Endothelial cell of umbilical vein (primary cell): ENCODE measurements around the gene CDH19. TPM values are rescaled to one million over a fixed set of nuclear protein-coding genes. Genes with fewer than 3 reads are reported as not detected.

Experiments
- BruUV-seq: library from RNA; stranded (reverse); fragments of 400-500 nt; replicated peaks from 2 replicates; lab custom pipeline; 2021; lab: Mats Ljungman, UMichigan
- CTCF ChIA-PET: fragments of 300-600, 350-600 bp; sonication (Branson Sonifier 250); formaldehyde crosslinking; loops from one replicate; lab custom pipeline; 2021; ENCODE audit warnings: antibody characterized with exemption, inconsistent platforms; lab: Charles Lee
- POLR2A ChIA-PET: fragments of 300-600, 350-600 bp; sonication (Branson Sonifier 250); formaldehyde crosslinking; loops from one replicate; lab custom pipeline; 2021; ENCODE audit warnings: antibody characterized with exemption, inconsistent platforms; lab: Charles Lee
- DNase-seq: peaks from one replicate; pipeline ENCODE4 v3.0.0-alpha.2; 2011; ENCODE audit warnings: low read depth, low spot score
- FAIRE-seq: peaks from 2 replicates; lab custom pipeline; 2011; peaks lifted over from hg19 to GRCh38; lab: Jason Lieb, UNC
- H2AFZ ChIP-seq: 2 replicates; pipeline ENCODE4 v1.6.0; 2012; ENCODE audit warnings: low read depth, low read length, control low read depth, inconsistent platforms
- H3K27ac ChIP-seq: 2 replicates; pipeline ENCODE4 v1.5.1; 2011; ENCODE audit warnings: low read depth, mild to moderate bottlenecking, control low read depth, low read length, moderate library complexity; ENCODE audit not compliant: insufficient read depth
- H3K27me3 ChIP-seq, 2 experiments: 2 replicates each; pipeline versions ENCODE4 v1.6.0 to v1.6.1; 2011; ENCODE audit warnings: low read length in 2 of 2, mixed read lengths in 1 of 2; ENCODE audit not compliant: control insufficient read depth in 2 of 2, insufficient read depth in 2 of 2
- H3K36me3 ChIP-seq, 2 experiments: 2 replicates in 1 of 2; 3 replicates in 1 of 2; pipeline ENCODE4 v1.5.1; 2011; ENCODE audit warnings: low read length in 2 of 2, mild to moderate bottlenecking in 1 of 2, moderate library complexity in 1 of 2; ENCODE audit not compliant: control insufficient read depth in 2 of 2, insufficient read depth in 2 of 2; ENCODE audit errors: extremely low read depth in 1 of 2
- H3K4me1 ChIP-seq: 3 replicates; pipeline ENCODE4 v1.5.1; 2011; ENCODE audit warnings: mild to moderate bottlenecking, low read length; ENCODE audit not compliant: control insufficient read depth, insufficient read depth; ENCODE audit errors: extremely low read depth
- H3K4me2 ChIP-seq: 2 replicates; pipeline ENCODE4 v1.6.1; 2011; ENCODE audit warnings: low read length, control low read depth, mixed read lengths; ENCODE audit not compliant: insufficient read depth
- H3K4me3 ChIP-seq, 3 experiments: fragments of 200-600 bp in 1 of 3; sonication (generic), shearing (Covaris generic) in 1 of 3; replicated peaks in 1 of 3; 2 replicates each; pipeline ENCODE4 v1.5.1; 2011 to 2016; ENCODE audit warnings: control low read depth in 3 of 3, low read length in 3 of 3, mild to moderate bottlenecking in 2 of 3, inconsistent platforms in 1 of 3, low read depth in 1 of 3, moderate library complexity in 1 of 3; ENCODE audit not compliant: insufficient read depth in 1 of 3
- H3K79me2 ChIP-seq: 2 replicates; pipeline ENCODE4 v1.6.0; 2012; ENCODE audit warnings: low read length, inconsistent platforms; ENCODE audit not compliant: control insufficient read depth, insufficient read depth
- H3K9ac ChIP-seq: replicated peaks from 2 replicates; pipeline ENCODE3; 2011; ENCODE audit warnings: low read length, control low read depth; ENCODE audit not compliant: insufficient read depth; ENCODE audit errors: extremely low read depth
- H3K9me1 ChIP-seq: replicated peaks from 3 replicates; pipeline ENCODE4 v1.6.0; 2011; ENCODE audit warnings: mild to moderate bottlenecking, low read length; ENCODE audit not compliant: control insufficient read depth, insufficient read depth; ENCODE audit errors: extremely low read depth
- H3K9me3 ChIP-seq: replicated peaks from 2 replicates; pipeline ENCODE4 v1.5.1; 2012; ENCODE audit warnings: low read length, inconsistent platforms; ENCODE audit not compliant: control insufficient read depth, insufficient read depth
- H4K20me1 ChIP-seq: replicated peaks from 2 replicates; pipeline ENCODE3; 2011; ENCODE audit warnings: mild to moderate bottlenecking, low read length; ENCODE audit not compliant: control insufficient read depth, insufficient read depth; ENCODE audit errors: extremely low read depth
- EZH2 ChIP-seq: IDR thresholded peaks from 2 replicates; pipeline ENCODE4 v1.6.1; 2012; ENCODE audit warnings: borderline replicate concordance, low read depth, mild to moderate bottlenecking, moderate library complexity, low read length, inconsistent platforms; ENCODE audit not compliant: severe bottlenecking
- FOS ChIP-seq: IDR thresholded peaks from 2 replicates; pipeline ENCODE4 v1.6.1; 2011; ENCODE audit warnings: mild to moderate bottlenecking, low read length, moderate library complexity, borderline replicate concordance; ENCODE audit not compliant: insufficient read depth
- JUN ChIP-seq: IDR thresholded peaks from 2 replicates; pipeline ENCODE4 v1.6.1; 2011; ENCODE audit warnings: borderline replicate concordance, low read depth; ENCODE audit not compliant: insufficient read length, insufficient read depth
- MYC ChIP-seq: IDR thresholded peaks from one replicate; pipeline ENCODE4 v1.6.1; 2011; ENCODE audit warnings: mild to moderate bottlenecking, low read depth, low read length
- POLR2A ChIP-seq: IDR thresholded peaks from 2 replicates; pipeline ENCODE4 v1.6.1; 2012; ENCODE audit warnings: low read depth, mild to moderate bottlenecking, control low read depth, low read length
- POLR2AphosphoS5 ChIP-seq: IDR thresholded peaks from 2 replicates; pipeline ENCODE4 v1.6.1; 2012; ENCODE audit warnings: low read depth, mild to moderate bottlenecking, control low read depth, low read length, moderate library complexity; ENCODE audit not compliant: insufficient read depth
- dilution Hi-C: fragments of 300-500 bp; cut with MboI; formaldehyde crosslinking; loops from one replicate; pipeline ENCODE4 v1.15.0; 2019; ENCODE audit warnings: low sequenced_read_pairs; ENCODE audit not compliant: extremely low pct_ligation_motif_present
- intact Hi-C: fragments of 100-400 bp; cut with micrococcal nuclease; formaldehyde crosslinking; loops from one replicate; pipeline ENCODE4 v1.10.0; 2022
- polyA plus RNA-seq, 4 experiments: library from polyadenylated mRNA; depleted of rRNA in 3 of 4; stranded (reverse) in 3 of 4; unstranded in 1 of 4; fragments of >200 nt; gene quantifications; 2 replicates each; pipeline versions ENCODE4 v1.2.1 to v1.2.3, GENCODE V29; 2011 to 2012; ENCODE audit warnings: missing spikeins in 1 of 4
- total RNA-seq: library from RNA; stranded (reverse); gene quantifications from 2 replicates; pipeline ENCODE4 v1.2.3, GENCODE V29; 2021
- TF ChIP-seq, protein P1 (sequence below): IDR thresholded peaks from 2 replicates; pipeline ENCODE4 v1.6.1; 2011; ENCODE audit not compliant: insufficient read depth, insufficient read length
- TF ChIP-seq, protein P2 (sequence below), 2 donors: IDR thresholded peaks; 1 replicate in 1 of 2; 2 replicates in 1 of 2; pipeline ENCODE4 v1.5.1; 2011; ENCODE audit warnings: low read length in 2 of 2, mild to moderate bottlenecking in 2 of 2, moderate library complexity in 2 of 2, control low read depth in 1 of 2, inconsistent platforms in 1 of 2, low read depth in 1 of 2; ENCODE audit not compliant: insufficient read depth in 1 of 2; ENCODE audit errors: extremely low read depth in 1 of 2

CDH19 gene
- total and polyA plus RNA-seq, 2 donors (not counting 3 experiments of a cell fraction or from before 2014, with no cell fraction given) = not detected

DNA sequence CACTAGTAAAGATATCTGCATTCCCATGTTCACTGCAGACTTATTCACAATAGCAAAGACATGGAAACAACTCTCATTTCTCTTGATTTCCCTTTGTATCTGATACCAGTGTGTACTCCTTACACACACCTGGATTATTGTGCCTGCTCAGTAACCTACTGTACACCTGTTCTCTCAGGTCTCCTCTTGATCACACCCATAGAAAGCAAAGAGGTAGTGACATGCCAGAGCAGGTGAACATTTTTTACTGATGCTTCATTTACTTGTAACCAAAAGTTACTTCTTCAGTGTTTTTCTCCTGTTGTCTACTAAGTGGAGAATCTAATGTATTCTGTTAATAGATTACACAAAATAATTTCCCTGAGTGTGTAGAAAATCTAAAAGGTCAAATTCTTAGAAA lies 46.8 kb downstream of the CDH19 start:
- no peaks in the 10 kb centered on the region for H3K79me2 ChIP-seq
- intact Hi-C loops (loop anchor here (10.0 kb wide), 1 partner anchor 128 kb away; no protein-coding TSS in a partner anchor), dilution Hi-C loops (no loop called here)
- POLR2A ChIA-PET = no interaction called here
- H3K9me1 ChIP-seq = no peaks in the 10 kb centered on the region
- no peaks in the 10 kb centered on the region for H3K4me1 ChIP-seq
- H3K27me3 ChIP-seq = no peaks in the 10 kb centered on the region
- H3K9me3 ChIP-seq = no peaks in the 10 kb centered on the region
- no peak overlapping the region for H3K27ac ChIP-seq
- CTCF ChIA-PET = interaction anchor here (1.0 kb wide), 1 partner anchor 316 kb away, joined by 3 read pairs; no protein-coding TSS in a partner anchor
- TF ChIP-seq, protein P1, sequence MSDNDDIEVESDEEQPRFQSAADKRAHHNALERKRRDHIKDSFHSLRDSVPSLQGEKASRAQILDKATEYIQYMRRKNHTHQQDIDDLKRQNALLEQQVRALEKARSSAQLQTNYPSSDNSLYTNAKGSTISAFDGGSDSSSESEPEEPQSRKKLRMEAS = no peak
- no peak for TF ChIP-seq JUN
- no peaks in the 10 kb centered on the region for H4K20me1 ChIP-seq
- no TSS peak for BruUV-seq
- H3K36me3 ChIP-seq = no peaks in the 10 kb centered on the region
- FAIRE-seq = no peak
- no peak overlapping the region for H3K9ac ChIP-seq
- no peak for DNase-seq
- H2AFZ ChIP-seq = no peak overlapping the region
- H3K4me2 ChIP-seq = no peak overlapping the region
- H3K4me3 ChIP-seq = no peak overlapping the region

DNA sequence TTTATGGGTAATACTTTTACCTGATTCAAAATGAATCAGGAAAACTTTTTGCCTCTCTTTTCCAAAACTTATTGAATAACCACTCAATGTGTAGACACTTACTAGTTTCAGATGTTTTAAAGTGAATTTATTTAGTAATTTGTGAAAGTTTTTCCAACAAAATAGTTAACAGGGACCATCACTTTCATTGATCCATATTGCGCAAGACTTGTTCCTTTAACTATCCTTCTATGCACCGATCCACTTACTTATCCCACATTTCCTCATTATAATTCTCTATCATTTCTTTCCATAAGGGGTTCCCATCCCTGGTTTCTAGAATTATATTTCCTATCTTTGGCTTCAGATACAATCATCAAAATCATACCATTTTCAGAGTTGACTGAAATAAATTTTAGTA lies 48.3 kb downstream of the CDH19 start:
- no peaks in the 10 kb centered on the region for H3K36me3 ChIP-seq
- no peaks in the 10 kb centered on the region for H3K9me1 ChIP-seq
- no peak overlapping the region for H2AFZ ChIP-seq
- H3K27me3 ChIP-seq = no peaks in the 10 kb centered on the region
- H3K79me2 ChIP-seq = no peaks in the 10 kb centered on the region
- CTCF ChIA-PET = no interaction called here
- H4K20me1 ChIP-seq = no peaks in the 10 kb centered on the region
- intact Hi-C loops (loop anchor here (10.0 kb wide), 1 partner anchor 129 kb away; no protein-coding TSS in a partner anchor), dilution Hi-C loops (no loop called here)
- H3K27ac ChIP-seq = no peak overlapping the region
- H3K9ac ChIP-seq = no peak overlapping the region
- no TSS peak for BruUV-seq
- no peaks in the 10 kb centered on the region for H3K4me1 ChIP-seq
- POLR2A ChIA-PET = no interaction called here
- H3K9me3 ChIP-seq = no peaks in the 10 kb centered on the region
- no peak for DNase-seq
- no peak overlapping the region for H3K4me2 ChIP-seq
- no peak for FAIRE-seq
- H3K4me3 ChIP-seq = no peak overlapping the region
- TF ChIP-seq POLR2AphosphoS5 (no peak), EZH2 (no peak), FOS (no peak), POLR2A (no peak), JUN (no peak), MYC (no peak)
- TF ChIP-seq, protein P2, sequence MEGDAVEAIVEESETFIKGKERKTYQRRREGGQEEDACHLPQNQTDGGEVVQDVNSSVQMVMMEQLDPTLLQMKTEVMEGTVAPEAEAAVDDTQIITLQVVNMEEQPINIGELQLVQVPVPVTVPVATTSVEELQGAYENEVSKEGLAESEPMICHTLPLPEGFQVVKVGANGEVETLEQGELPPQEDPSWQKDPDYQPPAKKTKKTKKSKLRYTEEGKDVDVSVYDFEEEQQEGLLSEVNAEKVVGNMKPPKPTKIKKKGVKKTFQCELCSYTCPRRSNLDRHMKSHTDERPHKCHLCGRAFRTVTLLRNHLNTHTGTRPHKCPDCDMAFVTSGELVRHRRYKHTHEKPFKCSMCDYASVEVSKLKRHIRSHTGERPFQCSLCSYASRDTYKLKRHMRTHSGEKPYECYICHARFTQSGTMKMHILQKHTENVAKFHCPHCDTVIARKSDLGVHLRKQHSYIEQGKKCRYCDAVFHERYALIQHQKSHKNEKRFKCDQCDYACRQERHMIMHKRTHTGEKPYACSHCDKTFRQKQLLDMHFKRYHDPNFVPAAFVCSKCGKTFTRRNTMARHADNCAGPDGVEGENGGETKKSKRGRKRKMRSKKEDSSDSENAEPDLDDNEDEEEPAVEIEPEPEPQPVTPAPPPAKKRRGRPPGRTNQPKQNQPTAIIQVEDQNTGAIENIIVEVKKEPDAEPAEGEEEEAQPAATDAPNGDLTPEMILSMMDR (IDR thresholded peaks at IDR 0.05; ENCODE audit: extremely low read depth in 1 of 2, insufficient read depth in 1 of 2, low read depth in 1 of 2, low read length in 2 of 2) = no peak
